Ureter (tissue), 1 donor: ENCODE results near the gene C8G. TPM values are rescaled to one million over a fixed set of nuclear protein-coding genes. Genes with fewer than 3 reads are reported as not detected.

Experiments
- DNase-seq: peaks from one replicate; pipeline ENCODE4 v3.0.0-alpha.2; 2020; ENCODE audit warnings: low spot score
- total RNA-seq: library from RNA; stranded (reverse); gene quantifications from one replicate; pipeline ENCODE4 v1.2.4, GENCODE V29; 2023
- donor health status: DM: yes; HTN: yes; CAD: no.

C8G gene
- total RNA-seq, 1 donor from 2014 or later, result 1.6 TPM

GRCh38 chr9:136941231-136942111, 3.6 kb upstream of the C8G start:
- DNase-seq, result no peak

GRCh38 chr9:136942112-136942880, 2.7 kb upstream of the C8G start:
- DNase-seq, result peak; percentile 44

- DNase-seq, result peak; percentile 45
Observed at GRCh38 chr9:136942881-136943230, 2.2 kb upstream of the C8G start.

- DNase-seq, result no peak
Observed at GRCh38 chr9:136943291-136944211, 1.5 kb upstream of the C8G start.

- DNase-seq, result no peak
Observed at GRCh38 chr9:136944212-136944518, 878 bp upstream of the C8G start.

- DNase-seq, result no peak
Observed at GRCh38 chr9:136945333-136946227, 537 bp downstream of the C8G start.

GRCh38 chr9:136946228-136947027, 1.4 kb downstream of the C8G start:
- DNase-seq, result no peak

GRCh38 chr9:136947028-136947891, 2.2 kb downstream of the C8G start:
- DNase-seq, result no peak

GRCh38 chr9:136947955-136948510, 3.0 kb downstream of the C8G start:
- DNase-seq, result no peak

GRCh38 chr9:136949239-136949816, 4.3 kb downstream of the C8G start:
- DNase-seq, result no peak

GRCh38 chr9:136949817-136950655, 5.0 kb downstream of the C8G start:
- peak; percentile 96 for DNase-seq

GRCh38 chr9:136950656-136951276, 5.7 kb downstream of the C8G start:
- DNase-seq, result no peak

GRCh38 chr9:136951541-136952320, 6.7 kb downstream of the C8G start, which contains the start of gene LCN12:
TSS of gene LCN12 (plus strand) at chr9:136952273. CDS start at chr9:136952328, 55 bp downstream.
- no peak for DNase-seq

- DNase-seq, result no peak
Observed at GRCh38 chr9:136952321-136952850, 7.3 kb downstream of the C8G start.

- no peak for DNase-seq
Observed at GRCh38 chr9:136952876-136953770, 8.1 kb downstream of the C8G start.
